Stimulated activated CD8-positive, alpha-beta memory T cell treated with anti-CD3 and anti-CD28 coated beads, Interleukin-4, amount 100 ng/mL, for 4 hours (primary cell): Measurements from ENCODE around the gene PCK2.
A peak's percentile ranks its signal among the peaks of the same experiment; 100 is the strongest.

ENCODE experiments used
- DNase-seq, 2 donors: peaks; one replicate each; pipeline ENCODE4 v3.0.0-alpha.2; 2020; ENCODE audit warnings: low read depth in 2 of 2, low spot score in 1 of 2

Gene PCK2

DNA sequence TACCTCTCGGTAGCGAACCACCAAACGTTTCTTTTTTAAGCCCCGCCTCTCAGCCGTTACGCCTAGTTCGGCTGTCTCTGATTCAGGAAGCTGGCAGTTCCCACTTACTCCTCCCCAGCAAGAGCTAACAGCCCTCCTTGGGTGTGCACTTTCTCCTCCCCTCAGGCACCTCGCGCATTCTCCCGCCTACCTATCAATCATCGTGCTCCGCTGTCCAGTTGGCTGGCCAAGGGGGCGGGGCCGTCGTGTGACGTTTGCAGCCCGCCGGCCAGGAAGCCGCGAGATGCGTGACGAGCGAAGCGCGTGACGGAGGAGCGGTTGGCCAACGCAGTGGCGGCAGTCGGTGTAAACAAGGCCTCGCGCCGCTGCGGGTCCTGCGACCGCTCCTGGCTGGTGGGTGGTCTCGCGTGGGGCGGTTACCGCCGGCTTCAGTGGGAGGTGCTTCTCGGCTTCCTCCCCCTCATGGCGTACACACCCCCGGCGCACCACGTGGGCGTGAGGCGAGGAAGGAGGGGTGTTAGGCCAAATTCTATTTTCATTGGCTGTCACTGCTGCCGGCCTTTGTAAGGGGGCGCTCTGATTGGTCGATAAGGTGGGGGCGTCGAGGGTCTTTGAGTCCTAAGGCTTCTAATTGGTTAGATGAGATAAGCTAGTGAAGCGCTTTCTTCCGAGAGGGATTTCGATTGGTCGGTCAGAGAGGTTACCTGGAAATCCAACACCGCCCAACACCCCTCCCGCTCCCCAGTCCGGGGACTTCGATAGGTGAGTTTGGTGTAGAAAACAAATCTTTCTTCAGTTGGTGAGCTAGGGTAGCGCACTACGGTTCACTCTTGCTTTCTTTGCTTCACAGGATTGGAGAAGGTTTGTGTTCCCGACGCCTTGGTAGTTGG, 20.7 kb downstream of the PCK2 start, which contains the start of the genes DCAF11 and NRL:
DCAF11 (plus strand) TSS at position 246 of the 890 bp plus-strand sequence. CDS start 818 bp downstream, outside the sequence.
NRL (minus strand) TSS at position 418 of the 890 bp plus-strand sequence. CDS start 32,101 bp downstream, outside the sequence.
- DNase-seq: peak; percentile 97 to 98

DNA sequence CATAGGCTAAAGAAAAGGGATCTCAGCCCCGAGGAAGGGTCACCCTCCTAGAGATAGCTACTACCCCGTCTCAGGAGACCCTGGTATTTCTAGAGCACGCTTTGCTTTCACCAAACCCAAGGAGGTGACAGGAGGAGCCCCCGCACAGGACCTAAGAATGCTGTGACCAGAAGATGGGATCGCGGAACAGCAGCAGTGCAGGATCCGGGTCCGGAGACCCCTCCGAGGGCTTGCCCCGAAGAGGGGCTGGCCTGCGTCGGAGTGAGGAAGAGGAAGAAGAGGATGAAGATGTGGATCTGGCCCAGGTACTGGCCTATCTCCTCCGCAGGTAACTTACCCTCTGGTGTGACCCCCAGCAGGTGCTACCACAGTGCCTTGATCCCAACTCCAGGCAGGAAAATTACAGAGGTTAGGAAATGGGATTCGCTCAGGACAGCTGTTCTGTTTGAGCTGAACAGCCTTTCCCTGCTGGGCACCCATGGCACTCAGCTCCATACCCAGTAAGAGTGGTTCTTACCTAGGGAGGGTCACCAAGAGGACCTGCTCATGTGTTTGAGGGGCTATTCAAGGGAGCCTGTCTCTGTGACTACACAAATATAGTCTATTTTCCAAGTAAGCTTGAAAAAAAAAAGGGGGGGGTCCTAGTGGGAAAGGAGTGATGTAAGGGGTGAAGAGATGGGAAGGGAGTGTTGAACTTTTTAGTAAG, 21.5 kb downstream of the PCK2 start:
- no peak for DNase-seq

DNA sequence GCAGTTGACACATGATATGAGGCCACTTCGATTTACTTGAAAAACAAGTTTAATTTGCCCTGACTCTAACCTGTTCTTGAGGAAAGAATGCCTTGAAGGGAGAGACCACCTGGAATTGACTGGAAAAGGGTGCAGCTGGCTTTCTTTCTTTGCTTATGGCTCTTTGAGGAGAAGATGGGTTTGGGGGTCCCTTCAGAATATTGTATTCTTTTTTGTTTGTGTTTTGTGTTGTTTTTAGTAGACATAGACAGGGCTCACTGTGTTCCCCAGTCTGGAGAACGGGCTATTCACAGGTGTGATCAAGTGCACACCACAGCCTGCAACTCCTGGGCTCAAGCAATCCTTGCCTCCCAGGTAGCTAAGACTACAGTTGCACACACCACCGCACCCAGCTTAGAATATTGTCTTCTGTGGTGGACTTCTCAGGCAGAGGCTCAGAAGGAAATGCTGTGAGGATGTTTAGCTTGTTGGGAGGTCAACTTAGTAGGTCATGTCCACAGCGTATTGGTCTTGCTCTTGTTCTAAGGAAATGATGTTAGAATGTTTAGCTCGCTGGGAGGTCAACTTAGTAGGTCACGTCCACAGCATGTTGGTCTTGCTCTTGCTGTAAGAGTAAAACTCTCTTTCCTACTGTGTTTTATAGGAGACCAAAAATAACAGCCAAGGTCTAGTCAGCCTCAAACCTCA, 22.2 kb downstream of the PCK2 start:
- no peak for DNase-seq

DNA sequence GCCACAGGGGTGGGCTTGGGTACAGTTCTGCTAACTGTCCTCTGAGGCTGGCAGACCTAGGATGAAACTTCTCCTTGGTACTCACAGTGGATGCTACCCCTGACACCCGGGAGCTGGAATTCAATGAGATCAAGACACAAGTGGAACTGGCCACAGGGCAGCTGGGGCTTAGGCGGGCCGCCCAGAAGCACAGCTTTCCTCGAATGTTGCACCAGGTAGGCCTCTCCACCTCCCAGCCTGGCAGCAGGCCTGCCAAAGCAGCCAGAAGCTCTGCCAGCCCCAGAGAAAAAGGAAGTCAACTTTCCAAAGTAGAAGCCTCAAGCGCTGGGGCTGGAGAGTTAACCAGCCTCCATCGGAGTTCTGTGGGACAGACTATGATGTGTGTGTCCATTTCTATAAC, 23.1 kb downstream of the PCK2 start:
- DNase-seq: no peak

DNA sequence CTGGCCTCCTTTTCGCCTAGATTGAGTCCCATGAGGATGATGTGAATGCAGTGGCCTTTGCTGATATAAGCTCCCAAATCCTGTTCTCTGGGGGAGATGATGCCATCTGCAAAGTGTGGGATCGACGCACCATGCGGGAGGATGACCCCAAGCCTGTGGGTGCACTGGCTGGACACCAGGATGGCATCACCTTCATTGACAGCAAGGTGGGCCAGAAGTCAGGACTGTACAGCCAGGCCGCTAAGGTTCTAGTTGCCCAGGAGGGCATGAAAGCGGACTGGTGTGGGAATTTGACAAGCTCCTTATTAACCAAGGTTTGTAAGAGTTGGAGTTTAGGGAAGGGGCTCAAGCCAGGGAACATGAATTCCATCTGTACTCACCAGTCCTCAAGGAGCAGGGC, 25.6 kb downstream of the PCK2 start:
- no peak for DNase-seq

DNA sequence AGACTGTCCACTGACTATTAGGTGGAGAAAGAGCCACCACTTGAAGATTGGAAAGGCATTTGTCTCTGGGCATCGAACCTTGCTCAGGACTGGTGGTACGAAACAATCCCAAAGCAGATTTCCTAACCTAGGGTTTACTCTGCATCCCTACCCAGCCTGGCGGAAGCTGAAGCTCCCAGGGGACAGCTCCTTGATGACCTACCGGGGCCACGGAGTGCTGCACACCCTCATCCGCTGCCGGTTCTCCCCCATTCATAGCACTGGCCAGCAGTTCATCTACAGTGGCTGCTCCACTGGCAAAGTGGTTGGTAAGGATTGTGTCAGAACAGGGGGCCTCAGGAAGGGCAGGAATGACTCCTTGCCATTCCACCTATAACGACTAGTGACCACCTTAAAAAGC, 27.1 kb downstream of the PCK2 start:
- DNase-seq: no peak

DNA sequence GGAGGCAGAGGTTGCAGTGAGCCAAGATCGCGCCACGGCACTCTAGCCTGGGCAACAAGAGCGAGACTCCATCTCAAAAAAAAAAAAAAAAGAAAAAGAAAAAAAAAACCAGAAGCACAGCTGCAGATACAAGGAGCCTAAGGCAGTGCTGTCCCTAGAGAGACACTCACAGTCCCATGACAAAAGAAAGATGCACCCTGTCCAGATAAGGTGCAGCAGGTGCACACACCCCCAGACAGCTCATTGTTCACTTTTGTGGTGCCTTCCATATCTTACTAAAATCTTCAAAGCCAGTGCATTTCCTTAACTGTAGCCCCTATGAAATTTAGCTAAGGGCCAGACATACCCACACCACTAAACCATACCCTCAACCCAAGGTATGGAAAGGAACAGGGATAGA, 28.3 kb downstream of the PCK2 start:
- DNase-seq: no peak

DNA sequence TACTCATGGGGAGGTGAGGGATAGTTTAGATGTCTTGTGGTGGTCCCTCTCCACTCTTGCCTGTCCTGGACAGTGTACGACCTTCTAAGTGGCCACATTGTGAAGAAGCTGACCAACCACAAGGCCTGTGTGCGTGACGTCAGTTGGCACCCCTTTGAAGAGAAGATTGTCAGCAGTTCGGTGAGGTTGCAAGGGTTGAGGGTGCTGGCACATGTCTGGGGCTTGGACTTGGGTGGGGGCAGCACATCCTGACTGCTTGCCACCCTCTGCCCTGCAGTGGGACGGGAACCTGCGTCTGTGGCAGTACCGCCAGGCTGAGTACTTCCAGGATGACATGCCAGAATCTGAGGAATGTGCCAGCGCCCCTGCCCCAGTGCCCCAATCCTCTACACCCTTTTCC, 28.8 kb downstream of the PCK2 start:
- no peak for DNase-seq

DNA sequence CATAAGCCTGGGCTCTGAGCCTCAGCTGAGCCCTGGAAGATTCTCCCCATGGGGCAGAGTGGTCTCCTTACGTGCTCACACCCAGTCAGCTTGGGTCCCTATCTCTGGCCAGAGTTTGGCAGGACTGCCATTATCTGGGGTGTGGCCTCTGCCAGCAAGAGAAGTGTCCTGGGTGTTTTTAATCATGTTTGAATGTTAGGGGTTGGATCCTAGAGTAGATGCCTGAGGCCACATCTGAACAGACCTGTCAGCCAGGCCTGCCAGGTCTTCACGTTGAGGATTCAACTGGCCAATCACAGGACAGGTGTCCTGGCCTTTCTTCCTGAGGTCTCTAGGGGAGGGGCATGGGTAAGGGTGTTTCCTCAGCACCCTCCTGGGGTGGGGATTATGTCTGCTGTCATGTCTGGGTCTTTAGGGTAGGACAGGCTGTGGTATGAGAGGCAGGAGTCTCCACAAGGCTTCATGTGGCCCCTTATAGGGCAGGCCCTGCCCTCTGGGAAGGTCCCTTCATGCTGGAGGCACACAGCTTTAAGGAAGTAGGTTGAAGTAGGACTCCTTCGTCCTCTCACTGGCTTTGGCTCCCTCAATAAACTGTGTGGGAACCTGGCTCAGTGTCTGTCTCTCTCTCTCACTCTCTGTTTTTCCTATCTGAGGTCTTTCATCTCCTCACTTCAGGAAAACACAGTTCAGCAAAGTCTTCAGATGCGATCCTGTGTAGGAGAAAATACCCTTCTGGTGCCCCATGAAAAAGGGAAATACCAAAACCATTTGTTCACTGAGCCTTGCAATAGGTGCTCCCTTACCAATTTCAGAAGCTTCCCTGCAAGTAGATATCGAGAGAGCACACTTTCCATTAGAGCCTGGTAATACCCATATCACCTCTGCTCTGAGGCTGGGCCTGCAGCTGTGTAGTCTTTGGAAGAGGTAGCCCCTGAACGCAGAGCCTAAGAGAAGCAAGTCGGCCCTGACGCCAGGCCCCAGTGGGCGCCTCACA, 29.6 kb downstream of the PCK2 start:
- DNase-seq: no peak

DNA sequence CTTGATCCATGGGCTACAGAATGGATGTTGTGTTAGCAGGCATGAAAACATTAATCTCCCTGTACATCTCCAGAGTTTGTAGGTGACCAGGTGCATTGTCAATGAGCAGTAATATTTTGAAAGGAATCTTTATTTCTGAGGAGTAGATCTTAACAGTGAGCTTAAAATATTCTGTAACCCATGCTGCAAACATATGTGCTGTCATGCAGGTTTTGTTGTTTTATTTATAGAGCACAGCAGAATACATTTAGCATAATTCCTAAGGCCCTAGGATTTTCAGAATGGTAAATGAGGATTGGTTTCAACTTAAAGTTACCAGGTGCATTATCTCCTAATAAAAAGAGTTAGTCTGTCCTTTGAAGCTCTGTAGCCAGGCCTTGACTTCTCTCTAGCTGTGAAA, 32.8 kb downstream of the PCK2 start:
- no peak for DNase-seq

DNA sequence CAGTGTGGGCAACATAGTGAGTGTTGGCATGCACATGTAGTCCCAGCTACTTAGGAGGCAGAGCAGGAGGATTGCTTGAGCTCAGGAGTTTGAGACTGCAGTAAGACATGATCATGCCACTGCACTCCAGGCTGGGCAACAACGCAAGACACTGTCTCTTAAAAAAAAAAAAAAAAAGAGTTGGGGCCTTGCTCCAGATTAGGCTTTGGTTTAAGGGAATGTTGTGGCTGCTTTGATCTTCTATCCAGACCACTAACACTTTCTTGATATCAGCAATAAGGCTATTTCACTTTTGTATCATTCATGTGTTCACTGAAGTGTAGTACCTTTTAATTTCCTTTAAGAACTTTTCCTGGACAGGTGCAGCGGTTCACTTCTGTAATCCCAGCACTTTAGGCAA, 33.6 kb downstream of the PCK2 start:
- no peak for DNase-seq

DNA sequence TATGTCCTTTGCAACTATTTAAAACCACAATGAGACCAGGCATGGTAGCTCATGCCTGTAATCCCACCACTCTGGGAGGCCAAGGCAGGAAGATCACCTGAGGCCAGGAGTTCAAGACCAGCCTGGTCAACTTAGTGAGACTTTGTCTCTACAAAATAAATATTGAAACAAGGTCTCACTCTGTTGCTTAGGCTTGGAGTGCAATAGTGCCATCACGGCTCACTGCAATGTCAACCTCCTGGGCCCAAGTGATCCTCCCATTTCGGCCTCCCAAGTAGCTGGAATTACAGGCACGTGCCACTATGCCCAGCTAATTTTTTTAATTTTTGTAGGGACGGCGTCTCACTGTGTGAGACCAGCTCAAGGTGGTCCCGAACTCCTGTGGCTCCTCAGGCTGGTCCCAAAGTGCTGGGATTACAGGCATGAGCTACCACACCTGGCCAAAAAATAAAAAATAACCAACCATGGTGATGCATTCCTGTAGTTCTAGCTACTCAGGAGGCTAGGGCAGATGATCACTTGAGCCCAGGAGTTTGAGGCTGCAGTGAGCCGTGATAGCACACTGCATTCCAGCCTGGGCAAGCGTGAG, 35.4 kb downstream of the PCK2 start:
- DNase-seq: no peak

DNA sequence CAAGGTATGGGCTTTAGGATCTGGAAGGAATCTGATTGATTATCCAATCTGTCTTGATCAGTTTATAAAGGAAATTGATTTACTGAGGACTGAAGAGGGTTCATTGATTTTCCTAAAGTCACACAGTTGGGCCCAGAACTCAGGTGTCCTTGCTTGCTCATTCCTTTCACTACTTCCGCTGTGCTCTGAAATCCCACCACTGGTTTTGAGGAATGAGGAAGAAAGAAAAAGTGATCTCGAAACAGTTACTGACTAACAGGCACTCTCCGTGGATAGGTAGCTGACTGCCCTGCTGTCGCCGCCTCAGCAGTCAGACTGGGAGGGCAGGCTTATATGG, 36.2 kb downstream of the PCK2 start, which contains the start of gene FITM1:
FITM1 (plus strand) TSS at position 280 of the 337 bp plus-strand sequence. CDS start 905 bp downstream, outside the sequence.
- DNase-seq: no peak

DNA sequence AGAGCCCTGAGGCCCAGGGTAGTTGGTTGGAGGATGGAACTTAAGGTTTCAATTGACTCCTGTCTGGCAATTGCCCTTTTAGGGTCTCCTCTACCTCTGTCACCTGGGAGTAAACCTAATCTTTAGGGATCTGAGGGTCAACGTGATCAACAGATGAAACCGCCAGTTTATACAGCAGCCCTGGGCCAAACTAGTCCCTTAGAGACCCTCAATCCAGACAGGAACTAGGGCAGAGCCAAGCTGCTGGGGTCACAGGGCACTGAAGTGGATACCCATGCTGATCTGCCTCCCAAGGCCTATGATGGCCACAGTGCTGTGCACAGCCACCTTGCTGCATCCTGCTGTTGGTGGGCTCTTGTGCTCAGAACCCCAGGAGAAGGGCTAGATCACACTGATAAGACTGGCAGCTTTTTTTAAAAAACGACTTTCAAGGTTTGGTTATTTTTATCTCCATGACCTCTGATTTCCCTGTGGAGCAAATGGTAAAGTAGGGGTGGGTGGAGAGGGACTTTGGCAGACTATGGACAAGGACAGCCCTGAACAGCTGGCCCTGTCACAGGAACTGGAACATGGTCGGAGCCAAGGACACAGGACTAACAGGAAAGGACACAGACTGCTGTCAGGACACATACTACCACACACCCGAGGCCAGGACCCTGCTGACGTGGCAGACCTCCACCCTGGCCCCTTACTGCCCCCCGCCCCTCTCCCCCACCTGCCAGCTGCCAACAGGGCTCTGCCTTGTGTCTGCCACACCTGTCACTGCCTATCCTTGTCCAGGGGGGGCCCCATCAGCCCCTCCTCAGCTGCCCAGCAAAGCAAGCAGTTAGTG, 36.8 kb downstream of the PCK2 start:
- DNase-seq: no peak

DNA sequence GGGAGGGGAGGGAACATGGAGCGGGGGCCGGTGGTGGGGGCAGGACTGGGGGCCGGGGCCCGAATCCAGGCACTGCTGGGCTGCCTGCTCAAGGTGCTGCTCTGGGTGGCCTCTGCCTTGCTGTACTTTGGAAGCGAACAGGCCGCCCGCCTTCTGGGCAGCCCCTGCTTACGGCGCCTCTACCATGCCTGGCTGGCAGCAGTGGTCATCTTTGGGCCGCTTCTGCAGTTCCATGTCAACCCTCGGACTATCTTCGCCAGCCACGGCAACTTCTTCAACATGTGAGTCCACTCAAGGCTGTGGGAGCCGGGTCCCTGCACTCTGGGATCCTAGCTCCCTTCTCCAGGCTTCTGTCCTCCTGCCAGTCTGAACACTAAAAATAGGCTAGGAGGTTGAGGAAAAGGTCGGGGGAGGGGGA, 37.4 kb downstream of the PCK2 start:
- no peak for DNase-seq

DNA sequence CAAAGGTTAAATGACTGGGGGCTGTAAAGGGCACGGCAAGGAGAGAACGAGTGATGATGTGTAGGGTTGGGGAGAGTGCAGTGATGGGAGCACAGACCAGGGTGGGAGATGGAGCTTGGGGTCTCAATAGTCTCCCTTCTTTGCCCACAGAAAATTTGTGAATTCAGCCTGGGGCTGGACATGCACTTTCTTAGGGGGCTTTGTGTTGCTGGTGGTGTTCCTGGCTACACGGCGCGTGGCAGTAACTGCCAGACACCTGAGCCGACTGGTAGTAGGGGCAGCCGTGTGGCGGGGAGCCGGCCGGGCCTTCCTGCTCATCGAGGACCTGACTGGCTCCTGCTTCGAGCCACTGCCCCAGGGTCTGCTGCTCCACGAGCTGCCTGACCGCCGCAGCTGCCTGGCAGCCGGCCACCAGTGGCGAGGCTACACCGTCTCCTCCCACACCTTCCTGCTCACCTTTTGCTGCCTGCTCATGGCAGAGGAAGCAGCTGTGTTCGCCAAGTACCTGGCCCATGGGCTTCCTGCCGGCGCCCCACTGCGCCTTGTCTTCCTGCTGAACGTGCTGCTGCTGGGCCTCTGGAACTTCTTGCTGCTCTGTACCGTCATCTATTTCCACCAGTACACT, 38.1 kb downstream of the PCK2 start:
- DNase-seq: no peak

DNA sequence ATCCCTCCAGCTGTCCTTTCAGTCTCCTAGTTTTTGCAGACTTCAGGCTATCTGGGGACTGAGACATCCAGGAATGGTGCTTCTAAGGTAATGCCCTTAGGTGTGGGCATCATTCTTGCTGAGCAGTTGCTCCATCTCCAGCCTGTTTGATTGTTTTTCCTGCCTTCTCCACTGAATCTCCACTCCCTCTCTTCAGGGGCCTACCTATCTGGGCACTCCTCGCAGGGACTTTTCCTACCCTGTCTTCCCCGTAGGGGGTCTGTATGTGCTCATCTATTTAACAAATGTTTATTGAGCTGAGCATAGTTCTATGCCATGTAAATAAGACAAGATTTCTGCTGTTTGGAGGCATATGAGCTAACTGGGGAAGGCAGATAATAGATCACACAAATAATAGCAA, 38.9 kb downstream of the PCK2 start:
- no peak for DNase-seq

DNA sequence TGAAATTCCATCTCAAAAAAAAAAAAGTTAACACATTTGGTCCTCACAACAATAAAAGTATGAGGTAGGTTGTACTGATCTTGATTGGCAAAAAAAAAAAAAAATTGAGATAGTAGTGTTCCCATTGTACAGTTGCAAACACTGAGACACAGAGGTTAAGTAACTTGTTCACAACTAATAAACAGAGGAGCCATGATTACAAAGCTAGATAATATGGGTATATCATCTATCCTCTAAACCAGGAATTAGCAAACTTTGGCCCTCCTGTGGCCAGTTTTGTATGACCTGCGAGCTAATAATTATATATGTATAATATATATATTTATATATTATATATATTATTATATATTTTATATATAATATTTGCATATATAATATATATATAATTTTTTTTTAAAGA, 39.6 kb downstream of the PCK2 start:
- DNase-seq: no peak

DNA sequence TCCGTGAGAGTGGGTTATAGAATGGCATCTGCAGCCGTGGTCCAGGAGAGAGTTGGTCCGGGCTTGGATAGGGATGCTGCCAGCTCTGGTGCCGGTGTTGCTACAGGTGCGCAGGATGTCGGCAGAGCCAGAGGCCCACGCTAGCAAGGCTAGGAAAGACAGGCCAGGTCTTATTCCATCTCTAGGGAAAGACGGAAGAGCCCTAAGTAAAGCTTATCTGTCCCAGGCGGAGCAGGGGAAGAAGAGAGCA, 41.4 kb downstream of the PCK2 start:
- no peak for DNase-seq
